ENCODE results near the gene CARD18. TPM values are rescaled to one million over a fixed set of nuclear protein-coding genes. Genes with fewer than 3 reads are reported as not detected.

The CARD18 gene, protein sequence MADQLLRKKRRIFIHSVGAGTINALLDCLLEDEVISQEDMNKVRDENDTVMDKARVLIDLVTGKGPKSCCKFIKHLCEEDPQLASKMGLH
- not detected in 2 replicates for total RNA-seq (2014; rRNA removed; shearing (Covaris generic))
- polyA plus RNA-seq (2015; cell fraction: cytosol; rRNA removed) = not detected in 2 replicates
- polyA plus RNA-seq (2015; cell fraction: nucleus; rRNA removed) = not detected in 2 replicates

DNA sequence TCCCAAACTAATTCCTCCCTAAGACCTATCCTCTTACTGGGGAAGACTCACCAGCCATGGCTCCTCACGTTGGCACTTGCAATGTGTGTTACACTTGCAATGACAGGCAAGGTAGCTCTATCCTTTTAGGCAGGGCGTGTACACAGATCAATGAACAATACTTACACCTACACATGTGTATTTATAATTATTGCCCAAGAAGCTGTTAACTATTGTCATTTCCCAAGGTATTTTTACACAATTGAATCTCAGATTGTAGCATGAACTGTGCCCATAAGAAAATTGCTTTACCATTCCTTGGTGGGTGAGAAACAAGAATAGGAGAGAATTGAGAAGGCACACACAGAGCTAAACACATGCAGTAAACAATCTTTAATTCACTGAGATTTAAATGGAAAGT, at the start of gene CARD18:
TSS of gene CARD18 (minus strand) at position 101 of the 400 bp plus-strand sequence. CDS start at position 58, 43 bp downstream.
- DNase-seq (ENCODE audit: low read depth) = no peak

DNA sequence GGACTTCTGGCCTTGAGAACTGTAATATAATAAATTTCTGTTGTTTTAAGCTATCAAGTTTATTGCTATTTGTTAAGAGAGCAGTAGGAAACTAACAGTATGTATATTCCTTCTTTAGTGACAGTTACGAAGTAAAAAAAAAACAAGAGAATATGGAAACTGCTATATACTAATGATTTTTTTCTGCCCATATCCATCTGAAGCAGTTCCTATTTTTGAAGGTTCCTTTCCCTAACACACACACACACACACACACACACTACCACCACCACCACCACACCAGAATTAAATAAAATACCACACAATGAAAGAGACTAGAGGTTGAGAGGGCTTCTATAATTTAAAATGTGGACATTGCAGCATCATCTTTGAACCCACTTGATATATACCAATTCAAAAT, 44.4 kb upstream of the CARD18 start:
- DNase-seq (ENCODE audit: low read depth) = no peak

DNA sequence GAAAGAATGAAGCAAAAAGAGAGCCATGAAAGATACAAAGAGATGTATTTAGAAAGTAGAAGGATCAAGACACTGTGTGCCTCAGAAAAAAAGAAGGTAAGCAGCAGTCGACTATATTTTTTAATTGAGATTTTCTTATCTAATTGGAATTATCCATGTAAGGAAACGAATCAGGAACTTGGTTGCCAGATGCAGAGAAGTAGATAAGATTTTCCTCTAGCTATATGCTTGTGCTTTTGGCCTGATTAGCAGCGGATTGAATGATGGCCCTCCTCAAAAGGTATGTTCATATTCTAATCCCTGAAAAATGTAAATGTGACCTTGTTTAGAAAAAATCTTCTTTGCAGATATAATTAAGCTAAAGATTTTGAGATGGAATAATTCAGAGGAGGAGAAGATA, 43.9 kb upstream of the CARD18 start:
- no peak for DNase-seq (ENCODE audit: low read depth)

DNA sequence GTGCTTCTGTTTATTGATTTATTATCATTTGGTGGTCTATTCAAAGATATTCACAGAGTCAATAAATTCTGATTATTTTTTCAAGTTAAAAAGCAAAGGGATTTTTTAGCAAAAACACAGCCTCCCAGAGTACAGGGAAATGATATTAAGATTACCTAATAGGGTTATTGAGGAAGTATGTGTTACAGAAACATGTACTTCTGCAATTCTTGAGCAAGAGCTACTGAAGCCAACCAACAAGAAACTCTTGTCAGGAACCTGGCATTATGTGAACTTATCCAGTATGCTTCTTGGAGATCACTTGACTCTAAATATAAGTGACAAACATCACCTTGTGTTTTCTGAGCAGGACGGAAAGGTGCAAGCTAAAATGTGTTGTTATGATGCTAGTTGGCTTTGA, 42.0 kb upstream of the CARD18 start:
- DNase-seq (ENCODE audit: low read depth) = no peak

DNA sequence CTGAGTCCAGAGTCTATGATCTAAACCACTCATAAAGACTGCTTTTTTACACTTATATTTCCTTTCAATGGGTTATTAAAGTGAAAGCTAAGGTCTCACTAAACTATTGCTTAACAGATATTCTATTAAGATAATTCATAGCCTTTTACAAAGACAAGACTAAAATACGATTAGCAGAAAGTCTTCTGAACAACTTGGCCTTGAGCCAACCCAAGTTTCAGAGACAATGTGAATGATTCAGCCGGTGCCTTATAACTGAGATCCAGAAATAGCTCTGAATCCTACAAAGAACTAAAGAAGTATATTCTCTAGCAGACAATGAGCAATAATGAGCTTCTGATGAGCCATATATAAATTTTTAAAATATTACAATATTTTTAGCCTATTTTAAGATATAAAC, 41.5 kb upstream of the CARD18 start:
- peak; percentile 12 for DNase-seq (ENCODE audit: low read depth)

DNA sequence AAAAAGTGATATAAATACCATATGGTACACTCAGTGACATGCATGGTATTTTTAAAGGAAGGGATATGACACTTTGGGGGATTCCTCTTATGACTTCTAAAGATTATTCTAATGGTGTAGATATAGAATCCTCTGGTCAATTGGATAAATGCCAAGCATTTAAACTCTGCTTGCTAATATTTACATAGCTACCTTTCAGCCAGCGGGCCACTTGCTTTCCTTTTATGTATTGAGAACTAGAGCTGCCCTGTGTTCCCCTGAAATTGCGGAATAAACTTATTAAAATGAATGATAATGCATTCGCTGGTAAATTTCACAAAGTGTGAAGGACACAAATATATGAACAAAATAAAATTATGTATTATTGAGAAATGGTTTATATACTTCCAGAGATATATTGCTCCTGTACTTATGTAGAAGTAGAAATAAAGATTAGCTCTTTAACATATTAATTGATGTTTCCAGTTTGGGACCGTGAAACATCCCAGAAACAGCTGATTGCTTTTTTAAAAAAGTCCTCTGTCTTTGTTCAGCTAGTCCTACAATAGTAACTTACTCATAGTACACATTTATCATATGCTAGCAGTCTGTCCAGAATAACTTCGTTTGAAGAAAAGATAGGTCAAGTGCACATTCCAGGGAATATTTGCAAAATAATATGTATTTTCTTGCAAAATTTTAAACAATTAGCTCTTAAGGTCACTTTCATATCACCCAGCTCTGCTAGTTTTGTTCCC, 40.1 kb upstream of the CARD18 start:
- no peak for DNase-seq (ENCODE audit: low read depth)

DNA sequence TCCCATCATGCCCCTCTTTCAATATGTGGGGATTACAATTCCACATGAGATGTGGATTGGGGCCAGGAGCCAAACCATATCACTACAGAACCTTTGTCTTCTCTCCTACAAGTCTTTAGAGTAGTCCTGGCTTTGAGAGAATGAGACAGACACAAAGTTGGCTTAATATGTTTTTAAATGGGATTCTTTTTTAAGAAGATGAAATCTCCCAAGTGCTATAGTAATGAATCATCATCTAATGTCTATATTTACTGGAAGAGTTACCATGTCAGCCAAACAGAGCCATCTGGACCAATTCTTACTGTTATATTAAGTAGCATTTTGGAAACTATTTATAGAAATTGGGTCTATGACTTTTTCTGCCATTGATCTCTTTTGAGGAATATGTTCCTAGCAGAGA, 38.1 kb upstream of the CARD18 start:
- DNase-seq (ENCODE audit: low read depth) = peak; percentile 64

DNA sequence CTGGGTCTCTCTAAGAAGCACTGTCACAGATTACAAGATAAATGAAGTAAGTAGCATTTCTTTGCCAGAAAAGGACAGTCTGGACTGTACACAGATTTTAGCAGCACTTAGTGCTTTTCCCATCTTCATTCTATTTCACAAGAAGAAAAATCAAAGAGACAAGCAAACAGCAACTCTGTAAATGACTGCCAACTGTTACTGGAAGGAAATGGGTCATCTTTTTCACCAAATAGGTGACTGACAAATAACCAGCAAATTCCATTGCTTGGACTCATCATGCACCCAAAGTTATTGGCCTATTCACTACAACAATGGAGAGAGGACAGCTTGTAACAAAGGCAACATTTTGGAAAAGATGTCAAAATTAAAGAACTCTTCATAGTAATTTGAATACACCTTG, 28.9 kb upstream of the CARD18 start:
- DNase-seq (ENCODE audit: low read depth) = peak; percentile 64

DNA sequence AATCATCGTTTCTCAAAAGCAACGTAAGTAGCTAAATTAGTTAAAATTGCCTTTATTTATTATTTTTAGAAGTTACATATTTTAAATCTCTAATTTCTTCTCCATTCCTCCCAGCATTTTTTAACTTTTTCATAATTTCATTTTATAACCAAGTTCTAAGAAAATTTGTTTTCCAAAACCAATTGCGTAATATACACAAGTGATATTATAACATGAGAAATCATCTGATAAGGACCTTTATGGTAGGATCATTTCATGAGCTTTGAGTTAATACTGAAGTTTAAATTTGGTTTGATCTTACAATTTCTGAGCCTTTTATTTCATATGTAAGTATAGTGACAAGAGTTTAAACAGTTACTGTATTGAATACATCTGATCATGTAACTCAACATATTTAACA, 27.7 kb upstream of the CARD18 start:
- DNase-seq (ENCODE audit: low read depth) = no peak

DNA sequence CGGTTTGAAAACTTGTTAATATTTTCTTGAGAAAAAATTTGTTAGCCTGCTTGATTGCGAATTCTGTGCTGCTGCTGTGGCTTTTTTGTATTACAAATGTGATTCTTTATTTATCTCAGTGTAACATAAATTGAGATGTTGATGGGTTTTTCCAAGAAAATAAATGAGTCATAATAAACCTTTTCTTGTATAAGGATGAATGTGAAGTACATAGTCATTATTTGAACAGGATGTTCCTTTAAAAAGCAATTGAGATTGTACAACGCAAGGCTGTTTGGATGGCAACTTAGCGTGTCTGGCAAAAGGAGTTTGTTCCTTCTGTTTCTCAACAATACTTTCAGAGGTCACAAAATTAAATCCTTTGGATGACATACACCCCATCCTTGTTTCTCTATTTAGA, 24.6 kb upstream of the CARD18 start:
- DNase-seq (ENCODE audit: low read depth) = no peak

DNA sequence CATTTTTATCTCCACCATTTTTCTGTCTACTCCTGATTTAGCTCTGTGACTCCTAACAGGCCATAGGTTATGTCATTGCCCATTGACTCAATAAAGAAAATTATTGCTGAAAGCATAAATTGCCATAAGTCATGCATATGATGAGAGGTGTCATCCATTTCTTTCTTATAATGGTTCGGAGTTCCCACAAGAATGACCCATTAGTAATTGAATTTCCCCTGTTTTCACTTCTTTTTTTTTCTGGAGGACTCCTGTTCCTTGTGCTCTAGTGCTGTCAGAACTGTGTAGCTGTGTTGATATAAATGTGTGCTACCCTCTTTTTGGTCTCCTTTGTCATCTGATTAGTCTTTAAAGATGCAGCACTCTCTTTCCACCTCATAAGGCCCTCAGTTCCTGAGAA, 22.9 kb upstream of the CARD18 start:
- DNase-seq (ENCODE audit: low read depth) = no peak

DNA sequence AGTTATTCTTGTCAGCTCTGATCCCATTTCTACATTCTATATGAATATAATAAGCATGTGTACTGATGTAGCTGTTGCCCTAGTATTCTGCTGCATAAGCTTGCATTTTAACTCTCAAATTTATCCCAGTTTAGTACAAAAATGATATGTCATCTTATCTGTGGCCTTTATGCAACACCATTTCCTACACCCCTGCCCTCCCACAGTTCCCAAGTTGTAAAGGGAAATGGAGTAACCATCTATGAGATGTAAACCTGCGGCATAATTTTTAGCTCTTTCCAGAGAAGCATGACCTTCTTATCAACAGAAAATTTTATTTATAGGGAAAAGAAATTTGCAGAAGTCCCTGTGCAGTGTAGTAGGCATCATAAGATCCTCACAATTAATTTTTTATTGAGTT, 18.9 kb upstream of the CARD18 start:
- no peak for DNase-seq (ENCODE audit: low read depth)

DNA sequence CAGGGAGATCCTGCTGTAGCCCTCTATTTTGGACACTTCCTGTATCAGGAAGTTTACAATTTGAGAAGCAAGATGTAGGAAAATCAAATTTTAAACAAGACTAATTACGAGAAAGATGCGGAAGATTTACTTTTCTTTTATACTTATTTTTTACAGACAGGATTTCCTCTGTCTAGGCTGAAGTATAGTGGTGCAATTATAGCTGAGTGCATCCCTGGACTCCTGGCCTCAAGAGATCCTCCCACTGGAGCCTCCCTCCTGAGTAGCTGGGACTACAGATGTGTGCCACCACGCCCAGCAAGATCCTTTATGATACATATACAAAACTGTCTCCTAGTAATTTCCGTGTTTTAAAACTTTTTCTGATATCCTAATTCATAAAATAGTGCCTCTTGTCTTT, 17.2 kb upstream of the CARD18 start:
- no peak for DNase-seq (ENCODE audit: low read depth)

DNA sequence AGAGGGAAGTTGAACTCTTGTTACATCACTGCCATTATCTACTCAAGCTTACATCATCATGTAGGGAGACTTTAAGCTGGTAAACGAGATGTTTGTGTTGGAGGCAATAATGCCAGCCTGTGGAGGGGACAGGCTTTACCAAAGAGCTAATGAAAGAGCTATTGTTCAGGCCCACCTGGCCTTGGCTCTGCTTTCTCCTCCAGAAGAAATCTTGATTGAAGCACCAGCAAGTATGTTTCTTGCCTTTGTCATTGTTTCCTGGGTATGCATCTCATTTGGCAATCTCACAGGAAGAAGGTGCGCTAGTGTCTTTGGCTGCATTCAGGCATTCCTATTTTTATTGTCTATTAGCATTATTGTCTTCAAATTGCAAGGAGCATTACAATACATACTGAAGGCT, 16.7 kb upstream of the CARD18 start:
- no peak for DNase-seq (ENCODE audit: low read depth)

DNA sequence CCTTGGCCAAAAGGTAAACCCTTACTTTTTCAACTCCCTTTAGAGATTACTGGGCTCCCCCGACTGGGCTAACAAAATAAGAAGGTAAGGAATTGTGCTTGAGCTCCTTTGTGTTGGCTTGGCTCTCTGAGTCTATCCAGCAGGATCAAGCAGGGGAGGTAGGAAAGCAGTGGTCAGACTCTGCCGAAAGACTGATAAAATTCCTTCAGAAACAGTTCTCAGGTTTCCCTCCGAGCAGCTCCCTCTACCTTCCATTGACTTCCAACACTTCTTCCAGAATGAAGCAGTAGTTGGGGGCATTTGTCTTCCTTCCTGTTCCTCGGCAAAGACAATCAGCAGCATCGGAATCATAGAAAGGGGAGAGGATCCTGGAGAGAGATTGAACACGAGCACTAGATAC, 16.1 kb upstream of the CARD18 start:
- no peak for DNase-seq (ENCODE audit: low read depth)

DNA sequence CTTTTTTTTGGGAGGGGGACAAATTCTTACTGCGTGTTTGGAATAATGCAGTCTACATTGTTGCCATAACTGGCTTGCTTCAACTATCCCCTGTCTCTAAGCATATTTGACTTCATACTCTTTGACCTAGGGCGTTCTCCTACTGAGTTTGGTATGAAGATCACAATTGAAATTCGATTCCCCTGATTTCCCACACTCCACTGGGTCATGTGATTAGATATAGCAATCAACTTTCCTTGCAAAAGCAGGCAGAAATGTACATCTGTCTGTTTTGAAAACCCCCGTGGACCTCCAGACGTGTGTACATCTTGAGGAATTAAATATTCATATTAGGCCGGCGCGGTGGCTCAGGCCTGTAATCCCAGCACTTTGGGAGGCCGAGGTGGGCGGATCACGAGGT, 13.8 kb upstream of the CARD18 start:
- no peak for DNase-seq (ENCODE audit: low read depth)

DNA sequence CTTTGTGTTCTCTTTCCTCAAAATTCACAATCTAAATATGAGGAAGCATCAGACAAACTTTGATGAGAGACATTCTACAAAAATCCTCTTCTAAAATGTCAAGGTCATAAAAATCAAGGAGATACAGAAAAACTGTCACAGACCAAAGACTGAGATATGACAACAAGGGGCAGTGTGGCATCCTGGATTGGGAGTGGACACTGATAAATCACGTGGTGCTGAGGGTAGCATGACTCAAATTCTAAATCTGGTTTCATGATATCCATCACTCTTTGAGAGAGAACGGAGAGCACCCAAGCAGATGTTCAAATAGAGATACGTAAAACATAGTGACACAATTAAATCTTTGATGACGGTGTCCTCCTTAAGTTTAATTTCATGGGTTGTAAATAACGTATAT, 13.0 kb upstream of the CARD18 start:
- no peak for DNase-seq (ENCODE audit: low read depth)

DNA sequence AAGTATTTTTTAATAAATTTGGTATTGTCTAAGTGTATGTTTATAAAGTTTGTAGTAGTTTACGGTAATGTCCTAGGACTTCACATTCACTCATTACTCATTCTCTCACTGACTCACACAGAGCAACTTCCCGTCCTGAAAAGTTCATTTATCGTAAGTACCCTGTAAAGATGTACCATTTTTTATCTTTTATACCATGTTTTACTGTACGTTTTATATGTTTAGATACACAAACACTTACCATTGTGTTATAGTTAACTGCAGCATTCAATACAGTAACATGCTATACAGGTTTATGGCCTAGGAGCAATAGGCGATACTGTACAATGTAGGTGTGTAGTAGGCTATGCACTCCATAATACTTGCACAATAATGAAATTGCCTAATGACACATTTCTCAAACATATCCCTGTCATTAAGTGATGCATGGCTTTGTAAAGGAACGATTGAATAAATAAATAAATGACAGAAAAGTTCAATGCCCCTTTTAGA, 12.5 kb upstream of the CARD18 start:
- peak; percentile 53 for DNase-seq (ENCODE audit: low read depth)

DNA sequence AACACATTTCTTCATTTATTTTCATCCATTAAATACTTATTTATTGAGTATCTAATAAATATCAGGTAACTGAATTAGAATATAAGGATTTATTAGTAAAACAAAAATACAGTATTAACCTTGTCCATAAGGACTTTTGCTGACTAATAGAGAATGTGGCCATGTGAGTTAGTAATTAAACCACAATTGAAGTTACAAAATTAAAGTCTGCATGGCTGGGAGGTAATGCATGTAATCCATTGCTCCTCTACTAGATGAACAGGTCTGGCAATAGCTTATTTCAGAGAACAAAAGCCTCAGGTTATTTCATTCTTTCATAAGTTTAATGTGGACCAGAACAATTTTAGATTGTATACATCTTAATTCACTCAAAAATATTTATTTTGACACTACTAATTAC, 9.9 kb upstream of the CARD18 start:
- no peak for DNase-seq (ENCODE audit: low read depth)

DNA sequence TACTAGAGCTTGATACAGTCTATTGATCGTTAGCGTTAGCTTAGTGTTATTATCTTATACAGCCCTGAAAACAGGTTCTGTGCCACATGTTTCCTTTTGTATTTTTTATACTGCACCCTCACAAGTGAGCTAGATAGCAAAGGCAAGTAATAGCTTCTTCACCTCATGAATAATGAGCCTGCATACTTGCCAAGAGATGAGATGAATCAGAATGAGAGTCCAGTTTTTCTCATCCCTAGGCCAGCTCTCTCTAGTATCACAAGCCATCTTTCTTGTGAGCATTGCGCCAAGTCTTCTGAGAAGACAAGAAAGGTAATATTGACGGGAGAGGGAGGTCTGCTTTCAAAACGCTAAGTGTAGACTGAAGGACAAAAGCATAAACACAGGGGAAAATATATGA, 8.7 kb upstream of the CARD18 start:
- DNase-seq (ENCODE audit: low read depth) = no peak

DNA sequence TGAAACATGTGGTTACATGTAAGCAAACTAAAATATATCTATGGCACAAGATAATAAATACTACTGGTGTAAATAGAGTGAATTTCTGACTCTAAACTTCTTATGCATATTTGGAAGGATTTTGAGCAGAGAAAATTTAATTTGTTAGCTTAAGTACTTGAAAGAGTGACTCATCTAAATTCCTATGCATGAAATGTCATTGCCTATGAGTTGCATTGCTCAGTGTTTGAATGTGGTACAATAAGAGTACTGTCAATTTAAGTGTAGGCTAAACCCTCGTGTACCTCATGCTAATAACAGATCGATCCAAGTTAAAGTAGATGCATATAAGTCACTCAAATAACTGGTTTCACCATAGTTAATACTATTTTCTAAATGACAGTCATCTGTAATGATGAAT, 5.3 kb upstream of the CARD18 start:
- DNase-seq (ENCODE audit: low read depth) = peak; percentile 61

DNA sequence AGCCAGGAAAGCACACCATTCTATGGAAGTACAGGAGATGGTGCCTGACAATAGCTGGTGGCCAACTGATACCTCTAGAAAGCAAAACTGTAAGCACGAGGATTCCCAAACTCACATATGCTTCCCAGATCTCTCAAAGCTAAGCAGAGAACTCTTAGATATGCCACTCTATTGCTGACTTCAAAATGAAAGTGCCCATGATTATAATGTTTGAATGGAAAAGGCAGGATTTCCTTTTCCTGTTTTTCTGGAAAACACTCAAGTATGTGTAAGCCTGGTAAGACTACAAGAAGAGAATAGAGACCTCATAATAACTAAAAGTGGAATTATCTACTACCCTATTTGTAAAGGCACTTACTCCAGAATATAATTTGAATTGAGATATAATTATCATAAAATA, 2.6 kb upstream of the CARD18 start:
- no peak for DNase-seq (ENCODE audit: low read depth)

DNA sequence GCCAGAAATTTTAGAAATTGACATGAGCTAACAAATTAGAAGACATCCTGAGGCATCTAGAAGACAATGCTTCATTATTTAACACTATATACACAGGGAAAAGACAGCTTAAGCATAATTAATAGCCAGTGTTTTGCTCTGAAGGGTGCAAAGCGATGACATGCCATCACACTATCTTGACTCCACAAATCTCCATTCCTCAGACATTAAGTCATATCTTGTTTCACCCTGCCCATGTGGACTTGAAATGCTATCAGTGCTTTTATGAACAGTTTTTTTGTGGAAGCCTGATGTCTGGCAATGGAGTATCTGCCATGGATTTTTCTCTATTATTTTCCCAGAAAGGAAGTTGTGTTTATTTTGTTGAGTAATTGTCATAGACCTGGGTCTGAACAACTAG, 2.3 kb downstream of the CARD18 start:
- DNase-seq (ENCODE audit: low read depth) = no peak

Measured in HT1080 (cell line).